Stimulated activated memory B cell treated with anti-CD40 and anti-IgM and Interleukin-4, amounts not matched to agents 10 μg/mL and 1 μg/mL and 100 μg/mL, for 72 hours (primary cell): Measurements from ENCODE around the gene HDAC7.
A peak's percentile ranks its signal among the peaks of the same experiment; 100 is the strongest.

ENCODE experiments used
- ATAC-seq: fragments of 150-1000 bp; cut with Tn5 transposase; 2 replicates; pipeline ENCODE4 v1.10.0; 2021
- H3K27ac Mint-ChIP-seq: one replicate; pipeline ENCODE4 v1.8.0; 2022; ENCODE audit warnings: mild to moderate bottlenecking, mixed read lengths
- H3K27me3 Mint-ChIP-seq: one replicate; pipeline ENCODE4 v1.8.0; 2022; ENCODE audit warnings: mixed read lengths
- H3K36me3 Mint-ChIP-seq: one replicate; pipeline ENCODE4 v1.8.0; 2022; ENCODE audit warnings: mixed read lengths
- H3K4me1 Mint-ChIP-seq: one replicate; pipeline ENCODE4 v1.8.0; 2022; ENCODE audit warnings: mixed read lengths
- H3K4me3 Mint-ChIP-seq: one replicate; pipeline ENCODE4 v1.8.0; 2022; ENCODE audit warnings: mild to moderate bottlenecking, moderate library complexity, mixed read lengths
- H3K9me3 Mint-ChIP-seq: one replicate; pipeline ENCODE4 v1.8.0; 2022; ENCODE audit warnings: mixed read lengths

HDAC7 gene

GRCh38 chr12:47786662-47787280 lies 32.9 kb downstream of the HDAC7 start:
- Mint-ChIP-seq H3K27ac (peak overlapping the region; percentile 30), H3K27me3 (no peaks in the 10 kb centered on the region), H3K4me3 (no peak overlapping the region), H3K4me1 (no peaks in the 10 kb centered on the region), H3K9me3 (no peaks in the 10 kb centered on the region), H3K36me3 (peaks cover 66% of the 10 kb centered on the region)
- no peak for ATAC-seq

GRCh38 chr12:47785887-47786661 lies 33.6 kb downstream of the HDAC7 start:
- Mint-ChIP-seq H3K9me3 (no peaks in the 10 kb centered on the region), H3K27ac (peak overlapping the region; percentile 30), H3K4me3 (no peak overlapping the region), H3K36me3 (peaks cover 61% of the 10 kb centered on the region), H3K4me1 (no peaks in the 10 kb centered on the region), H3K27me3 (no peaks in the 10 kb centered on the region)
- ATAC-seq = no peak

- ATAC-seq = no peak
- peaks cover 53% of the 10 kb centered on the region for H3K36me3 Mint-ChIP-seq
- no peaks in the 10 kb centered on the region for H3K9me3 Mint-ChIP-seq
- H3K4me1 Mint-ChIP-seq = no peaks in the 10 kb centered on the region
- H3K4me3 Mint-ChIP-seq = no peak overlapping the region
- H3K27me3 Mint-ChIP-seq = no peaks in the 10 kb centered on the region
- no peak overlapping the region for H3K27ac Mint-ChIP-seq
These were observed 34.4 kb downstream of the HDAC7 start for GRCh38 chr12:47785036-47785886.

DNA sequence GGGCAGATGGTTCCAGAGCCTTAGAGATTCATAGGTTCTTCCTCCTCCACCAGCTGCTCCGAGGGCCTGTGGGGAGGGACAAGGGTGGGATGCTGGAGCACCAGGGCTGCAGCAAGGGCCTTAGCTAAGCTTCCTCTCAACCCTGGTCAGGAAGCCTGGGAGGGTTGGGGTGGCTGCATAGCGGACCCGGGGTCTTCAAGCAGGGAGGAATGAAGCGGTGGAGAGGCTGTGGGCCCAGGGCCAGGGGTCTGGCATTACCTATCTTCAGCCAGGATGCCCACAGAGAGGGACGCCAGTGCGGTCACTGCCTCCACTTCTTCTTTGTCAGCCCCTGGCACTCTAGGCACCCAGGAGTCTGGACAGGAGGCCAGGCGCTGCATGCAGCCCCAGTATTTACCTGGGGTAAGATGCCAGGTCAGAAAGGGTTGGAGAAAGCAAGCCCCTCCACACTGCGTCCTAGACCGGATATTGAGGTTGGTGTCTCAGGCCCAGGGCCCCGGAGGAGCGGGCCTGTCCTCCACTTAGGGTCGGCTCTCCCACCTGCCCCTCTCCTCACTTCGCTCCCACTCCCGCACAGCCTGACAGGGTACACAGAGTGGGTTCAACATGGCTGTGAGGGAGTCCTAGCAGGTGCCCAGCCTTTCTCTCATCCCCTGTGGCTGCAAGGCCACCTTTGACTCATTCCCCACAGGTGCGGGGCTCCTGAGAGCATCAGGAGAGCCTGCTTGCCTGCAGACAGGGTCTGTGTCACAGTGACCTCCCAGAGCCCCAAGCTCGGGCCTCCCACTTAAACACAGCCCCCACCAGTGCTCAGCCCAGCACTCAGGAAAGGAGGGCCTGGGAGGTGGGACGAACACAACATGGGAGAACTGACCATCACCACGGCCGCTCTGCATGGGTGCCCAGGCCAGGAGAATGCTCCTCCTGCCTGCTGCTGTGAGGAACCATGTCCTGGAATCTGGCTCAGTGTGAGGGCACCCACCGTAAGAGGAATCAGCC lies 35.6 kb downstream of the HDAC7 start:
- no peak for ATAC-seq
- no peak overlapping the region for H3K4me3 Mint-ChIP-seq
- no peak overlapping the region for H3K27ac Mint-ChIP-seq
- H3K27me3 Mint-ChIP-seq = no peaks in the 10 kb centered on the region
- H3K9me3 Mint-ChIP-seq = no peaks in the 10 kb centered on the region
- peaks cover 9% of the 10 kb centered on the region for H3K4me1 Mint-ChIP-seq
- H3K36me3 Mint-ChIP-seq = peaks cover 44% of the 10 kb centered on the region

DNA sequence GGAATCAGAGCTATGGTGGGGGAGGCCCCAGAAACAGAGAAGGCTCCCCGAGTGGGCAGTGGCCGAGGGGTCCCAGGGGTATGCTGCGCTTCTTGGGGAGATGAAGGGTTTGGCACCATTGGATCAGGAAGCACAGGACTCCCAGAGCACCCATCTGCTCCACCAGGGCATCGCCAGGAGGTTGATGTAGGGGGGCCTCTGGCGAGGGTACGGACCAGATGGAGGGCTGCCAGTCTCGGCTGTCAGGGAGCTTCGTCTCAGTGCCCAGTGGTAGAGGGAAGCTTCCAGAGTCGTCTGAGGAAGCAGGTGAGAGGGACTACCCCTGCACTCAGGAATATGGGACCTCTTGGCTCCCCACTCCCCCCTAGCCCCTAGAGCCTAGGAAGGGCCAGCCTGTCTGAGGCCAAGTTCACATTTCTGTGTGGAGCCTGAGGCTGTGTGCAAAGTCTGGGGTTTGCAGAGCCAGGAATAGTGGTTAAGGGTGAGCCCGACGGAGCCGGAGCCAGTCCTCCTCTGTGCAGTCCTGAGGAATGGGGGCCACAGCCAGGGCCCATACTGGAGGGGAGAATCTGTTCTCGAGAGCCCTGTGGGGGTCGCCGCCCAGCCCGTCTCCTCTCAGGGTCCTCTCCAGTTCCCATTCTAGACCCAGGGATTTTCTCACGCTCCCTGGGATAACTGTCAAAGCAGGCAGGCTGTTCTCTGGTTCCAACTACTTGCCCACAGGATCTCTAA lies 36.5 kb downstream of the HDAC7 start:
- H3K4me3 Mint-ChIP-seq = no peak overlapping the region
- H3K27ac Mint-ChIP-seq = no peak overlapping the region
- H3K27me3 Mint-ChIP-seq = no peaks in the 10 kb centered on the region
- no peaks in the 10 kb centered on the region for H3K9me3 Mint-ChIP-seq
- H3K36me3 Mint-ChIP-seq = peaks cover 34% of the 10 kb centered on the region
- ATAC-seq = no peak
- H3K4me1 Mint-ChIP-seq = peaks cover 13% of the 10 kb centered on the region

DNA sequence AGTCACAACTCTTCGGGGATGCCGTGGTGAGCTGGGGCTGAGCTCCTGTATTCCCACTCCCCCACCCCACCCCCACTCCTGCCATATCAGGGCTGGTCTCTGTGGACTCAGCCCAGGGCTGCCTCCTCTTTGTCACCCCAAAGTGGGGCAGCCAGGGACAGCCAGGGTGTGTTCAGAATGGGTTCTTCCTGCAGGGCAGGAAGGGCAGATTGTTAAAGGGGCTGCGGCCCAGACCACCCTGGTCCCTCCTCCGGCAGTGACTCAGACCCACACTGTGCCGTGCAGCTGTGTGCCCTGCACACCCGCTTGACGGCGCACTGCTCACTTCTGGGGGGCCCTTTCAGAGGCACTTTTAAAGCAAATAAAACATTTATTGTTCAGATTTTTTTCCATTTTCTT lies 37.3 kb downstream of the HDAC7 start:
- ATAC-seq = no peak
- Mint-ChIP-seq H3K27ac (no peak overlapping the region), H3K9me3 (no peaks in the 10 kb centered on the region), H3K36me3 (peaks cover 28% of the 10 kb centered on the region), H3K4me1 (peaks cover 21% of the 10 kb centered on the region), H3K4me3 (no peak overlapping the region), H3K27me3 (no peaks in the 10 kb centered on the region)

DNA sequence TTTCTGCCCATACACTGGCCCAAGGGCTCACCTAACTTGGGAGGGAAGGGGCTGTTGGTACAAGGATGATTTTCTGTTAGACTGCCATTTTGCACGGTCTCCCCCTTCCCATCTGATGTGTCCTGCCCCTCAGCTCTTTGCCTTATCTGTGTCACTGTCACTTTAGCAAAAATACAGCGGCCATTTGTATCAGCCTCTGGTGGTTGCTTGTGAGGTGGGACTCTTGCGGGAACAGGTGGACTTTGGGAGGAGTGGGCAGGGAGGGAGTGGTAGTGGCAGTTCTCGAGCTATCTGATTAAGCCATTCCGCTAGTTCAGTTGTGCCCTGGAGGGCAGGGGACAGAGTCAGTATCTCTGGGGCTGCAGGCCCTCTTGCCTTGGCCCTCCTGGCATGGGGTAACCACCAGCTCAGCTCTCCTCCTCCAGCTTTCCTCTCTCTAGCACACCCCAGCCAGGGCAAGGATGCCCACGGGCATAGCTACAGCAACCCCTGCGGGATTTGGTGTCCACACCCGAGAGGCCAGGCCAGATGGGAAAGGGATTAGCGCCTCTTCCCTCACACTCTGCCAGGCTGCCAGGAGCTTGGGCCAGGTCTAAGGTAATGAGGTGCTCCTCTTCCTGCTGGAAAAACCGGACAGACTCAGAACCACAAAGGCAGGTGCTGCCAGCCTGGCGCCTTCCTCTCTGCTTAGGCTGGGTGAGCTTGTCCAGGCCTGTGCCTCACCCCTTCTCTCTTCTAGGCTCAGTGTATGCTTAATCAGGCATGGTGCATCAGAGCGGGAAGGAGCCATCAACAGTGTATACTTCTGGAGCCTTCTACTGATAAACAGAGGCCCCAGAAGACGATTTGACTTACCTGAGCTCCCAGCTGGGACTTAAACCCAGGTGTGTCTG lies 38.0 kb downstream of the HDAC7 start:
- peaks cover 27% of the 10 kb centered on the region for H3K4me1 Mint-ChIP-seq
- no peaks in the 10 kb centered on the region for H3K27me3 Mint-ChIP-seq
- H3K4me3 Mint-ChIP-seq = no peak overlapping the region
- no peak for ATAC-seq
- no peak overlapping the region for H3K27ac Mint-ChIP-seq
- peaks cover 21% of the 10 kb centered on the region for H3K36me3 Mint-ChIP-seq
- no peaks in the 10 kb centered on the region for H3K9me3 Mint-ChIP-seq

GRCh38 chr12:47779943-47780504 lies 39.7 kb downstream of the HDAC7 start:
- H3K4me3 Mint-ChIP-seq = no peak overlapping the region
- H3K27ac Mint-ChIP-seq = no peak overlapping the region
- peaks cover 44% of the 10 kb centered on the region for H3K4me1 Mint-ChIP-seq
- no peaks in the 10 kb centered on the region for H3K9me3 Mint-ChIP-seq
- no peaks in the 10 kb centered on the region for H3K27me3 Mint-ChIP-seq
- H3K36me3 Mint-ChIP-seq = peaks cover 9% of the 10 kb centered on the region
- no peak for ATAC-seq

- Mint-ChIP-seq H3K36me3 (peaks cover 3% of the 10 kb centered on the region), H3K9me3 (no peaks in the 10 kb centered on the region), H3K4me3 (no peak overlapping the region), H3K27me3 (no peaks in the 10 kb centered on the region), H3K27ac (no peak overlapping the region), H3K4me1 (peaks cover 48% of the 10 kb centered on the region)
- peak; percentile 87 for ATAC-seq
These were observed 40.3 kb downstream of the HDAC7 start for GRCh38 chr12:47779301-47779942.

DNA sequence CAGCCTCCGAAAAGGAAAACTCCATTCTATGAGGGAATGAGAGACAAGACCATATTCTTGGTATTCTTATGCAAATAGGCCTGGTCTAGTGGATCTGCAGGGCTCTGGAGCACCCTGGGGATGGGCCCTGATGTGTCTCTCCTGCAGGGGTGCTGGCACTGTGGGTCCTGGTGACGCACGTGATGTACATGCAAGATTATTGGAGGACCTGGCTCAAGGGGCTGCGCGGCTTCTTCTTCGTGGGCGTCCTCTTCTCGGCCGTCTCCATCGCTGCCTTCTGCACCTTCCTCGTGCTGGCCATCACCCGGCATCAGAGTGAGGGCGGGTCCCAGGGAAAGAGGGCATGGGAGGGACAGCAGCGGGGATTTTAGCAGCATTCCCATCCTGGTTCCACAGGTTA lies 40.8 kb downstream of the HDAC7 start:
- Mint-ChIP-seq H3K27ac (no peak overlapping the region), H3K36me3 (no peaks in the 10 kb centered on the region), H3K4me3 (no peak overlapping the region), H3K9me3 (no peaks in the 10 kb centered on the region), H3K27me3 (no peaks in the 10 kb centered on the region), H3K4me1 (peaks cover 54% of the 10 kb centered on the region)
- no peak for ATAC-seq

- Mint-ChIP-seq H3K27me3 (no peaks in the 10 kb centered on the region), H3K9me3 (no peaks in the 10 kb centered on the region), H3K36me3 (no peaks in the 10 kb centered on the region), H3K27ac (no peak overlapping the region), H3K4me3 (no peak overlapping the region), H3K4me1 (peaks cover 58% of the 10 kb centered on the region)
- ATAC-seq = no peak
These were observed 41.8 kb downstream of the HDAC7 start for GRCh38 chr12:47777741-47778558.

DNA sequence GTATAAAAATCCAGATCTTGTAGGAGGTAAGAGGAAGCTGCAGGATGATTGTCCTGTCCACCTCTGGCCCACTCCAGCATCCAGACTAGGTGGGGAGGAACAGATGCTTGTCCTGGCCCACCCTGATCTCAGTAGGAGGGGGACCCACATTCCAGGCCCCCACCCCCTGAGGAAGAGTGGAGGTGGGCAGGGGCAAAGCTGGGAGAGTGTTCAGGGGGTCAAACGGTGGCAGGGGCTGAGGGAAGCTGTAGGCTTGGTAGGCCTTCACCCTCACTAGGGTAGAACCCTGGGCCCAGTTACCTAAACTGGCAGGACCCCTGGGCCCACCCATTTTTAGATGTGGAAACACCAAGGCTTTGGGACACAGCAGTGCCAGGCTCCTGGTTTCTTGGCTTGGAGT lies 42.6 kb downstream of the HDAC7 start:
- H3K4me3 Mint-ChIP-seq = no peak overlapping the region
- H3K9me3 Mint-ChIP-seq = no peaks in the 10 kb centered on the region
- H3K36me3 Mint-ChIP-seq = no peaks in the 10 kb centered on the region
- no peaks in the 10 kb centered on the region for H3K27me3 Mint-ChIP-seq
- ATAC-seq = no peak
- H3K4me1 Mint-ChIP-seq = peaks cover 64% of the 10 kb centered on the region
- peak overlapping the region; percentile 58 for H3K27ac Mint-ChIP-seq
